IPS DF 19.7 (cell line): ENCODE results near the gene CDC20.

Source experiments
- DNase-seq: peaks from one replicate; pipeline ENCODE4 v3.0.0-alpha.2; 2013; ENCODE audit warnings: low read depth, low spot score

Gene CDC20

DNA sequence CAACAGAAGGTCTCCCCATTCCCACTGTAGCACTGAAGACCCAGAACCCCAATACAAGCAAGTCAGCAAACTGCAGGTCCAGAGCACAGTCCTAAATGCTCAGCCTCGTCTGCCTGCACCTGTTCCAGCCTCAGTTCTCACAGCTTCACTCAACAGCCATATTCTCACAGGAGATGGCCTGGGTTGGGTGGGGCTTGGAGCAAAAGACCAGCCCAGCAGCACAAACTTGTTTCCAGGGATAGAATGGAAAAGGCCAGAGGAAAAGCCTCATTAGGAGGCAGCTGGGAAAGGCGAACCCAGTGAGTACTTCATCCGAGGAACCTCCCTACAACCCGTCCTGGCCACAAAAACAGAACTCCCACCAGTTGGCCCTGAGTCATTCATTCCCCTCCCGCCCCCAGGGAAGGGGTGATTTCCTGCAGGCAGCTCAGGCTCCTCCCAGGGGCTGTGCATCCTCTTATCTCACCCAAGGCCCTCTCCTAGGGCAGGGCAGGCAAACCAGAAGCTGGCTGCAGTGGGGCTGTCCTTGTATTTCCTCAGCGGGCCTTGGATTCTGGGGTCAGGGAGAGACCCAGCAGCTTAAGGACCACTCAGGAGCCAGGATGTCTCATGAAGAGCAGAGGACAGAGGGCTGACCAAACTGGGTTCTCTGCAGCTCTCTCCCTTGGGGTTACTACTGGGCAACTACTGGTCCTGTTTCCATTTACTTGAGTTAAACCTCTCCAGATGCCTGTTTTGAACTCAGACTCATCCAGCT lies 28.6 kb upstream of the CDC20 start:
- DNase-seq: no peak

- no peak for DNase-seq
Observed at GRCh38 chr1:43331688-43332087, 27.1 kb upstream of the CDC20 start.

DNA sequence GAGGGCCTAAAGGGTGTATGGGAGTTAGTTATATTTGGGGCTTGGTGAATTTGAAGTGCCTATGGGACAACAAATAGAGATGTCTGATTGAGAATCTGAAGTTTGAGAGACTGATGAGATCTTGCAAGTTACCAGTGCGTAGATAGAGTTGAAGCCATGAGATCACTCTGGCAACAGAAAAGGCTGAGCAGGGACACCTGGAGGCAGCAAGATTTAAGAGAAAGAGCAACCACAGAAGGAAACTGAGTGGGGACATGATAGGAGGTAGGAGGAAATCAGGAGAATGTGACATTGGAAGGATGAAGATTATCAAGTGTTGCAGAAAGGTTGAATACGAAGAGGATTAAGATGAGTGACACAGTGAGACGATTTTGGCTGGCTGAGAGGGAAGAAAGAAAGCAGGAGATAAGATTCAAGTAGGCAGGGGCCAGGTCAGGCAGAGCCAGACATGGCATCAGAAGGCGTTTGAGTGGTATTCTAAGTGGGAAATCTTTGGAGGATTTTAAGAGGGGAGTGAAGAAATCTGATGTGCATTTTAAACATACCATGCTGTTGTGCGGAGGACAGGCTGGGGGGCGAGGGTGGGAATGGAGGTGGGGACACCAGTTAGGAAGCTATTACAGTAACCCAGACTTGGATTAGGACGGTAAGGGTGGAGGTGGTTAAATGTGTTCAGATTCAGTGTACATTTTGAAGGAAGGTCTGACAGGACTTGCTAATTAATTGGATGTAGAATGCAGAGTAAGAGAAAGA lies 24.2 kb upstream of the CDC20 start:
- DNase-seq: no peak

DNA sequence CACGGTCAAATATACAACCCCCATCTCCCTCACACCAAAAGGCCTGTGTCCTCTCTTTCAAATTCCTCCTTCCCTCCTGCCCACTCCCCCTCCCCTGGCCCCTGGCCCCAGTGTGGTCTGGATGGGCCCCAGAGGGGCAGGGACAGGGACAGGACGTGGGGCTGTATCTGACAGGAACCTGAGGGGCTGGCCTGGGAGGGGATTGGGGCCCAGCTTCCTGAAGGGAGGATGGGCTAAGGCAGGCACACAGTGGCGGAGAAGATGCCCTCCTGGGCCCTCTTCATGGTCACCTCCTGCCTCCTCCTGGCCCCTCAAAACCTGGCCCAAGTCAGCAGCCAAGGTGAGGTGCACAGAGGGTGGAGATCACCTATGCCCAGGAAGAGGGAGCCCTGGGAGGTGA lies 21.2 kb upstream of the CDC20 start, which contains the start of gene MPL:
TSS of gene MPL (plus strand) at position 231 of the 400 bp plus-strand sequence. CDS start at position 262, 31 bp downstream.
- no peak for DNase-seq

DNA sequence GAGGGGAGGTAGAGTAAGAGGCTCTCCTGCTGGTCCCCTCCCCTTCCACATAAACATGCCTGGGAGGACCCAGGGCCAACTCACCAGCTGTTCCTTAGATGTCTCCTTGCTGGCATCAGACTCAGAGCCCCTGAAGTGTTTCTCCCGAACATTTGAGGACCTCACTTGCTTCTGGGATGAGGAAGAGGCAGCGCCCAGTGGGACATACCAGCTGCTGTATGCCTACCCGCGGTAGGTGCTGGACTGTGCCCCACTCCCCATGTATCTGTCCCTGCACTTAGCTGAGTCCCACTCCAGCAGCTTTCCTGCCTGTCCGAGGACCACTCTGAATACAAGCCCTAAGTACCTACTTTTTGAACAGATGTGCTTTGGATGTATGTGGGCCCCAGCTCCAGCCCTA lies 20.8 kb upstream of the CDC20 start:
- DNase-seq: no peak

GRCh38 chr1:43339584-43340232 lies 19.1 kb upstream of the CDC20 start:
- DNase-seq: no peak

DNA sequence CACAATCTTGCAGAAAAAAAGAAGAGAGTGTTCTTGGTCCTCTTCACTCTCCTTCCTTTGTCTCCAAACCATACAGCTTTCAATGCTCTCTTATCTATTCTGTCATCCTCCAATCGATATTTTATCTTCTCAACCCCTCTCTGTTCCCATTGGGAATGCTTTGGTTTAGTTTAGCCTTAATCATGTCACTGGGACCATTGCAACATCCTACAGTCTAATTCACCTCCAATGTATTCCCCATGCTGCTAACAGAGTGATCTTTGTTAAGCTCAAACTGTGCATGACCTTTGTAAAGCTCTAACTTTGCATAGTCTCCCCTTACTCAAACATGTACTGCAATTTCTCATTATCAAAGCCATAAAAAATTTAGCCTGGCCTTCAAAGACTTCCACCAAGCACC lies 18.2 kb upstream of the CDC20 start:
- no peak for DNase-seq

- DNase-seq: no peak
Observed at GRCh38 chr1:43344267-43344850, 14.4 kb upstream of the CDC20 start.

- no peak for DNase-seq
Observed at GRCh38 chr1:43345120-43345519, 13.7 kb upstream of the CDC20 start.

DNA sequence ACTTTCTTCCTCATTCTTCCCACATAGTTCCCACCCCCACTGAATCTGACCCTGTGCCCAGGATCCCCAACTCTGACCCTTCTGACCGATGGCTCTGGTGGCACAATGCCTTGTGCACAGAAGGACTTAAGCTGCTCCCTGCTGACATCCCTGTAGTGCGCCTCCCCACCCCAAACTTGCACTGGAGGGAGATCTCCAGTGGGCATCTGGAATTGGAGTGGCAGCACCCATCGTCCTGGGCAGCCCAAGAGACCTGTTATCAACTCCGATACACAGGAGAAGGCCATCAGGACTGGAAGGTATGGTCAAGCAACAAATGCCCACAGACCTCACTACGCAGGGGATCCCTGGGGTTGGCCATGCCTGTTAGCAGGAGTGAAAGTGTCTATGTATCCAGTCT lies 12.1 kb upstream of the CDC20 start:
- no peak for DNase-seq

GRCh38 chr1:43348343-43348808 lies 10.4 kb upstream of the CDC20 start:
- no peak for DNase-seq

DNA sequence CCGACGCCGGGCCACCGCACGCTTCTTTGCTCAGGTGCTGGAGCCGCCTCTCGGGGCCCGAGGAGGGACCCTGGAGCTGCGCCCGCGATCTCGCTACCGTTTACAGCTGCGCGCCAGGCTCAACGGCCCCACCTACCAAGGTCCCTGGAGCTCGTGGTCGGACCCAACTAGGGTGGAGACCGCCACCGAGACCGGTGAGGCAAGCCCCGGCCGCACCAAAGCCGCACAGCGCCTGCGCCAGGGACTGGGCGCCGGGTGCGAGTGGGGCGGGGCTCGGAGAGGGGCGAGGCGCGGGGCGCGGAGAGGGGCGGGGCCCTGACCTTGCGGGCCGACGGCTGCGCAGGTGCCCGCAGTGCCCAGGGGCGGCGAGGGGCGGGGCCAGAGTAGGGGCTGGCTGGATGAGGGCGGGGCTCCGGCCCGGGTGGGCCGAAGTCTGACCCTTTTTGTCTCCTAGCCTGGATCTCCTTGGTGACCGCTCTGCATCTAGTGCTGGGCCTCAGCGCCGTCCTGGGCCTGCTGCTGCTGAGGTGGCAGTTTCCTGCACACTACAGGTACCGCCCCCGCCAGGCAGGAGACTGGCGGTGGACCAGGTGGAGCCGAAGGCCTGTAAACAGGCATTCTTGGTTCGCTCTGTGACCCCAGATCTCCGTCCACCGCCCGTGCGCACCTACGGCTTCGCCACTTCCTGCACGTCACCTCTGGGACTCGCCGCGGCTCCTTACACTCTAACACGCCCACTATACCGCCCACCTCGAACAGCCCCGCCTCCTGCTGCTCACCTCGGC lies 9.8 kb upstream of the CDC20 start:
- peak; percentile 73 for DNase-seq

- no peak for DNase-seq
Observed at GRCh38 chr1:43349594-43350306, 9.0 kb upstream of the CDC20 start.

DNA sequence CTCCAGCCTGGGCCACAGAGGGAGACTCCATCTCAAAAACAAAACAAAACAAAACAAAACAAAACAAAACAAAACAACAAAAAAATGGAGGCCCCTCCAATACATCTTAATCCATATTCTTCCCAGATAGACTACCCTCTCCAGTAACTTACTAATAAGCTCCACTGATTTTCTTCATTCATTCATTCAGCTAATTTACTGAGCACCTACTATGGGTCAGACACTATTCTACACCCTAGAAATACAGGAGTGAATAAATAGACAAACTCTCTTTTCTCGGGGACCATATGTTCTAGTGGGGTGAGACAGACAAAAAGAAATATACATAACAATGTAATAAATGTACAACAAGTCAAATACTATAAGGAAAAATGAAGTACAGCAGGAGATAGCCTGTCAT lies 7.8 kb upstream of the CDC20 start:
- DNase-seq: no peak

GRCh38 chr1:43351421-43352350 lies 7.1 kb upstream of the CDC20 start:
- no peak for DNase-seq

DNA sequence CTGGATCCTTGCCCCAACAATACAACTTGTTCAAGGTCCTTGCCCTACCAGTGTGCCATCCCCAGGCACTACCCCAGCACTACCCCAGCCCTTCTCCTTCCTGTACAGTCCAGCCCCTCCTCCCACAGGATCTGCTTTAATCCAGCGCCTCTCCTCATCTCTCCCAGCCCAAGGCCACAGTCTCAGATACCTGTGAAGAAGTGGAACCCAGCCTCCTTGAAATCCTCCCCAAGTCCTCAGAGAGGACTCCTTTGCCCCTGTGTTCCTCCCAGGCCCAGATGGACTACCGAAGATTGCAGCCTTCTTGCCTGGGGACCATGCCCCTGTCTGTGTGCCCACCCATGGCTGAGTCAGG lies 6.5 kb upstream of the CDC20 start:
- DNase-seq: no peak

DNA sequence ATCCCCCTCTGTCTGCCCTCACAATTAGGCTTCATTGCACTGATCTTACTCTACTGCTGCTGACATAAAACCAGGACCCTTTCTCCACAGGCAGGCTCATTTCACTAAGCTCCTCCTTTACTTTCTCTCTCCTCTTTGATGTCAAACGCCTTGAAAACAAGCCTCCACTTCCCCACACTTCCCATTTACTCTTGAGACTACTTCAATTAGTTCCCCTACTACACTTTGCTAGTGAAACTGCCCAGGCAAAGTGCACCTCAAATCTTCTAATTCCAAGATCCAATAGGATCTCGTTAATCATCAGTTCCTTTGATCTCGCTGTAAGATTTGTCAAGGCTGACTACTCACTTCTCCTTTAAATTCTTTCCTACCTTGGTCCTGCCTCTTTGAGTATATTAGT lies 5.9 kb upstream of the CDC20 start:
- DNase-seq: no peak

GRCh38 chr1:43354471-43354870 lies 4.3 kb upstream of the CDC20 start:
- no peak for DNase-seq

- DNase-seq: no peak
Observed at GRCh38 chr1:43354936-43355335, 3.8 kb upstream of the CDC20 start.

GRCh38 chr1:43357251-43357650 lies 1.5 kb upstream of the CDC20 start:
- DNase-seq: no peak
